Large intestine (tissue), 3 donors: Measurements from ENCODE around the gene NUP160. TPM values are rescaled to one million over a fixed set of nuclear protein-coding genes. Genes with fewer than 3 reads are reported as not detected.
A peak's percentile ranks its signal among the peaks of the same experiment; 100 is the strongest.
"Not testable (repeated sequence)": the region's sequence is repeated elsewhere in the genome, so short reads cannot be mapped to it uniquely, and the experiment has no call there.

Experiments
- DNase-seq, 2 donors: peaks; one replicate each; pipeline versions ENCODE4 v3.0.0 to v3.0.0-alpha.2; 2013
- H3K27ac ChIP-seq: one replicate; pipeline ENCODE4 v1.5.1; 2013; ENCODE audit warnings: low read length
- H3K27me3 ChIP-seq: 2 replicates; pipeline ENCODE4 v1.6.1; 2013; ENCODE audit warnings: low read length; ENCODE audit not compliant: control insufficient read depth, insufficient read depth
- H3K36me3 ChIP-seq: 2 replicates; pipeline ENCODE4 v1.6.1; 2013; ENCODE audit warnings: low read length; ENCODE audit not compliant: control insufficient read depth, insufficient read depth
- H3K4me1 ChIP-seq: one replicate; pipeline ENCODE4 v1.6.1; 2013; ENCODE audit warnings: low read length; ENCODE audit not compliant: control insufficient read depth, insufficient read depth
- H3K4me3 ChIP-seq: one replicate; pipeline ENCODE4 v1.5.1; 2013; ENCODE audit warnings: low read length
- H3K9me3 ChIP-seq: one replicate; pipeline ENCODE4 v1.6.1; 2013; ENCODE audit warnings: mild to moderate bottlenecking, low read depth, low read length, moderate library complexity; ENCODE audit not compliant: control insufficient read depth
- WGBS: methylation state at CpG from one replicate; pipeline ENCODE4 v1.1.5; 2013; ENCODE audit warnings: low lambda C conversion rate; ENCODE audit not compliant: insufficient coverage; 5-methylcytosine and 5-hydroxymethylcytosine counted together
- polyA plus RNA-seq: library from polyadenylated mRNA; unstranded; fragments of 120-200 nt; gene quantifications from one replicate; pipeline ENCODE4 v1.2.1, GENCODE V29; 2013

NUP160 gene
- polyA plus RNA-seq, 1 donor: 42.6 TPM

- H3K4me3 ChIP-seq: no peak overlapping the region
- no peaks in the 10 kb centered on the region for H3K4me1 ChIP-seq
- no peaks in the 10 kb centered on the region for H3K27me3 ChIP-seq
- H3K9me3 ChIP-seq: no peaks in the 10 kb centered on the region
- H3K36me3 ChIP-seq: peaks cover 16% of the 10 kb centered on the region
- no peak for DNase-seq
- no CpG with 5 or more reads among the region's 3 CpGs for WGBS
- no peak overlapping the region for H3K27ac ChIP-seq
These were observed 74.3 kb downstream of the NUP160 start for GRCh38 chr11:47773882-47774281.

DNA sequence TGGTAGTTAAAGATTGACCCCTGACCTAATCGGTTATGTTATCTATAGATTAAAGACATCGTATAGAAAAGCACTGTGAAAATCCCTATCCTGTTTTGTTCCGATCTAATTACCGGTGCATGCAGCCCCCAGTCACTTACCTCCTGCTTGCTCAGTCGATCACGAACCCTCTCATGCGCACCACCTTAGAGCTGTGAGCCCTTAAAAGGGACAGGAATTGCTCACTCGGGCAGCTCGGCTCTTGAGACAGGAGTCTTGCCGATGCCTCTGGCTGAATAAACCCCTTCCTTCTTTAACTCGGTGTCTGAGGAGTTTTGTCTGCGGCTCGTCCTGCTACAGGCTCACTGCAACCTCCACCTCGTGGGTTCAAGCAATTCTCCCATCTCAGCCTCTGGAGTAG, 78.6 kb downstream of the NUP160 start:
- H3K4me1 ChIP-seq, H3K36me3 ChIP-seq, H3K4me3 ChIP-seq, H3K27me3 ChIP-seq, H3K27ac ChIP-seq, DNase-seq, H3K9me3 ChIP-seq: not testable (repeated sequence)
- WGBS: no CpG with 5 or more reads among the region's 14 CpGs

GRCh38 chr11:47768101-47768612, 80.0 kb downstream of the NUP160 start:
- Histone ChIP-seq H3K4me3 (peak overlapping the region; percentile 60), H3K27ac (peak overlapping the region; percentile 99), H3K9me3 (no peaks in the 10 kb centered on the region), H3K27me3 (no peaks in the 10 kb centered on the region), H3K4me1 (peaks cover 9% of the 10 kb centered on the region), H3K36me3 (peaks cover 15% of the 10 kb centered on the region)
- 30% methylated on average over 2 of the region's 12 CpGs for WGBS
- peak; percentile 81 to 90 for DNase-seq

GRCh38 chr11:47766509-47767227, 81.5 kb downstream of the NUP160 start:
- Histone ChIP-seq H3K4me3 (peak overlapping the region; percentile 73), H3K36me3 (peaks cover 29% of the 10 kb centered on the region), H3K27ac (peak overlapping the region; percentile 99), H3K9me3 (no peaks in the 10 kb centered on the region), H3K4me1 (peaks cover 9% of the 10 kb centered on the region), H3K27me3 (no peaks in the 10 kb centered on the region)
- WGBS: no CpG with 5 or more reads among the region's 65 CpGs
- peak; percentile 64 to 92 for DNase-seq

GRCh38 chr11:47765086-47765485, 83.1 kb downstream of the NUP160 start:
- peaks cover 9% of the 10 kb centered on the region for H3K4me1 ChIP-seq
- no peak overlapping the region for H3K4me3 ChIP-seq
- peak overlapping the region; percentile 11 for H3K27ac ChIP-seq
- H3K9me3 ChIP-seq: no peaks in the 10 kb centered on the region
- H3K36me3 ChIP-seq: peaks cover 42% of the 10 kb centered on the region
- 40% methylated on average over 1 of the region's 2 CpGs for WGBS
- no peaks in the 10 kb centered on the region for H3K27me3 ChIP-seq
- no peak for DNase-seq

GRCh38 chr11:47759291-47759690, 88.9 kb downstream of the NUP160 start:
- not testable (repeated sequence) for H3K4me3 ChIP-seq, H3K27ac ChIP-seq, DNase-seq, H3K4me1 ChIP-seq, H3K9me3 ChIP-seq, H3K27me3 ChIP-seq
- peaks cover 74% of the 10 kb centered on the region for H3K36me3 ChIP-seq
- WGBS: no CpG with 5 or more reads among the region's 11 CpGs

GRCh38 chr11:47756208-47756607, 91.9 kb downstream of the NUP160 start:
- Histone ChIP-seq H3K27me3 (no peaks in the 10 kb centered on the region), H3K9me3 (no peaks in the 10 kb centered on the region), H3K4me1 (no peaks in the 10 kb centered on the region), H3K4me3 (no peak overlapping the region), H3K27ac (no peak overlapping the region), H3K36me3 (peaks cover 77% of the 10 kb centered on the region)
- DNase-seq: no peak
- 93% methylated on average over 3 of the region's 4 CpGs for WGBS

GRCh38 chr11:47750725-47751124, 97.4 kb downstream of the NUP160 start:
- no peaks in the 10 kb centered on the region for H3K27me3 ChIP-seq
- peaks cover 90% of the 10 kb centered on the region for H3K36me3 ChIP-seq
- 83% methylated on average over 4 of the region's 5 CpGs for WGBS
- H3K4me3 ChIP-seq: no peak overlapping the region
- no peaks in the 10 kb centered on the region for H3K9me3 ChIP-seq
- no peak overlapping the region for H3K27ac ChIP-seq
- no peaks in the 10 kb centered on the region for H3K4me1 ChIP-seq
- DNase-seq: no peak

- H3K9me3 ChIP-seq, H3K27me3 ChIP-seq, DNase-seq, H3K4me1 ChIP-seq, H3K4me3 ChIP-seq, H3K27ac ChIP-seq: not testable (repeated sequence)
- no CpG with 5 or more reads among the region's 7 CpGs for WGBS
- peaks cover 92% of the 10 kb centered on the region for H3K36me3 ChIP-seq
These were observed 105.7 kb downstream of the NUP160 start for GRCh38 chr11:47742494-47742893.

DNA sequence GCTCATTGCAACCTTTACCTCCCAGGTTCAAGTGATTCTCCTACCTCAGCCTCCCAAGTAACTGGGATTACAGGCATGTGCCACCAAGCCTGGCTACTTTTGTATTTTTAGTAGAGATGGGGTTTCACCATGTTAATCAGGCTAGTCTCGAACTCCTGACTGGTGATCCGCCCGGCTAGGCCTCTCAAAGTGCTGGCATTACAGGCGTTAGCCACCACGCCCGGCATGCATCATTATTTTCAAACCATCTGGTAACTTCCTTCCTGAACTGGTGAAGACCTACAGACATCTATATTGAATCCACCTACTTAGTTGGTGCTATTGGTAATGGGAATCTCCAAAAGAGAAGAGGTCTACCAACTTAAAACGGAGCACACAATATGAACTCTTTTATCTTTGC, 110.3 kb downstream of the NUP160 start:
- not testable (repeated sequence) for H3K27me3 ChIP-seq, H3K9me3 ChIP-seq, H3K4me1 ChIP-seq, H3K27ac ChIP-seq, DNase-seq, H3K4me3 ChIP-seq
- H3K36me3 ChIP-seq: peaks cover 83% of the 10 kb centered on the region
- no CpG with 5 or more reads among the region's 7 CpGs for WGBS

DNA sequence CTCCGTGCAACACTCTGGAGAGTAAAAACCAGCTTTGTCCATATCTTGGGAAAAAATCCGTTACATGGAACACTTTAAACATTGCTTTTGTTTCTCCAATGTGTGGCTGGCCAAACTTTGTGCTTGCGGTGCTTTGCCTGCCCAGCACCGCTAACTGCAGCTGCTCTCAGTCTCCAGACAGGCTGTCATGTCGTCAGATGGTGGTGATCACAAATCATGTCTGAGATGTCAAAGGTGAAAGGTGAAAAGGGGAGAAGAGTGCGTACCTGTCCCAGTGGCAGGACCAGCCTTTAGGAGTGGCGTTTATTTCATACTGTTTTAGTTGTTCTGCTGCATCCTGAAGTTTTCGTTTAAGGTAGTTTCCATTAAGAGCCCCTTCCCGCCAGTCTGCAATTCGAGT, 115.9 kb downstream of the NUP160 start:
- DNase-seq: no peak
- no peak overlapping the region for H3K27ac ChIP-seq
- H3K36me3 ChIP-seq: peaks cover 79% of the 10 kb centered on the region
- H3K9me3 ChIP-seq: no peaks in the 10 kb centered on the region
- no peaks in the 10 kb centered on the region for H3K27me3 ChIP-seq
- H3K4me3 ChIP-seq: no peak overlapping the region
- WGBS: 100% methylated on average over 3 of the region's 10 CpGs
- H3K4me1 ChIP-seq: no peaks in the 10 kb centered on the region
